NCI-H460 (cell line): ENCODE results near the gene PHF1. TPM values are rescaled to one million over a fixed set of nuclear protein-coding genes. Genes with fewer than 3 reads are reported as not detected.
"Not testable (repeated sequence)": the region's sequence is repeated elsewhere in the genome, so short reads cannot be mapped to it uniquely, and the experiment has no call there.

Source experiments
- DNase-seq: peaks from one replicate; pipeline ENCODE4 v3.0.0-alpha.2; 2016; ENCODE audit warnings: low read depth; ENCODE audit errors: extremely low read depth
- polyA plus RNA-seq: library from polyadenylated mRNA; depleted of rRNA; stranded (reverse); fragments of >200 nt; gene quantifications from 2 replicates; pipeline ENCODE4 v1.2.3, GENCODE V29; 2014; cell fraction: nucleus; rRNA removed
- total RNA-seq: library from RNA; depleted of rRNA; stranded (reverse); fragments of >200 nt; shearing (Covaris generic); gene quantifications from 2 replicates; pipeline ENCODE4 v1.2.3, GENCODE V29; 2014; rRNA removed

PHF1 gene
- total RNA-seq: 15.9 and 18.8 TPM in 2 replicates
- 47.8 and 55.6 TPM in 2 replicates for polyA plus RNA-seq

- peak; percentile 59 for DNase-seq
These were observed at the start of gene PHF1 for GRCh38 chr6:33410711-33411631. Gene PHF1 (plus strand): TSS chr6:33411014. CDS start chr6:33412264, 1,250 bp downstream.

GRCh38 chr6:33363486-33363885 is 47.3 kb upstream of the PHF1 start:
- not testable (repeated sequence) for DNase-seq

GRCh38 chr6:33364475-33365205 is 46.2 kb upstream of the PHF1 start:
- not testable (repeated sequence) for DNase-seq

GRCh38 chr6:33365206-33365971 is 45.4 kb upstream of the PHF1 start:
- DNase-seq: not testable (repeated sequence)

- no peak for DNase-seq
These were observed 43.7 kb upstream of the PHF1 start for GRCh38 chr6:33367009-33367714.

GRCh38 chr6:33367715-33368025 is 43.1 kb upstream of the PHF1 start:
- not testable (repeated sequence) for DNase-seq

GRCh38 chr6:33371901-33372300 is 38.9 kb upstream of the PHF1 start:
- not testable (repeated sequence) for DNase-seq

GRCh38 chr6:33372526-33373123 is 38.2 kb upstream of the PHF1 start:
- no peak for DNase-seq

GRCh38 chr6:33373960-33374910 is 36.6 kb upstream of the PHF1 start:
- DNase-seq: no peak

GRCh38 chr6:33375143-33375671 is 35.6 kb upstream of the PHF1 start:
- DNase-seq: peak; percentile 32

GRCh38 chr6:33377171-33377570 is 33.6 kb upstream of the PHF1 start:
- no peak for DNase-seq

GRCh38 chr6:33379184-33379583 is 31.6 kb upstream of the PHF1 start:
- DNase-seq: not testable (repeated sequence)

- DNase-seq: no peak
These were observed 30.4 kb upstream of the PHF1 start for GRCh38 chr6:33380272-33380981.

GRCh38 chr6:33383427-33384185 is 27.2 kb upstream of the PHF1 start:
- DNase-seq: no peak

GRCh38 chr6:33384581-33385020 is 26.2 kb upstream of the PHF1 start:
- peak; percentile 42 for DNase-seq

- DNase-seq: no peak
These were observed 20.6 kb upstream of the PHF1 start for GRCh38 chr6:33390173-33390572.

GRCh38 chr6:33390767-33391277 is 20.0 kb upstream of the PHF1 start:
- DNase-seq: no peak
